A172 (cell line): Measurements from ENCODE around the gene TBC1D2. TPM values are rescaled to one million over a fixed set of nuclear protein-coding genes. Genes with fewer than 3 reads are reported as not detected.

Experiments
- DNase-seq: peaks from one replicate; pipeline ENCODE4 v3.0.0-alpha.2; 2015; ENCODE audit warnings: low spot score
- total RNA-seq: library from RNA; depleted of rRNA; stranded (reverse); fragments of >200 nt; shearing (Covaris generic); gene quantifications from 2 replicates; pipeline ENCODE4 v1.2.3, GENCODE V29; 2014

TBC1D2 gene
- total RNA-seq, 1 experiment from 2014 or later = 87.2 TPM

DNA sequence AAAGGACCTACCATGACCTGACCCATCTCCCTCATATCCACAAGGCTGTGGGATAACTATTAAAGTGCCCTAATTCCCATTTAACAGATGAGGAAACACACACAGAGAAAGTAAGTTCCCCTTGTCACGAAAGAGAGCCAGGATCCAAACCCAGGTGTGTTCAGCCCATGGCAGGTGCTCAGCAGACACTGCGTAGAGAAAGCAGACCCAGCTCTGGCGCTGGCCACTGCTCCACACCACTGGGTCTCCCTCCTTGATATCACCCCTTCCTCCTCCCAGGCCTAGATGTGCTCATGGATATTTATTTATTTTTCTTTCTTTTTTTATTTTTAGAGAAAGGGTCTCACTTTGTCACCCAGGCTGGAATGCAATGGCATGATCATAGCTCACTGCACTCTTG lies 39.1 kb downstream of the TBC1D2 start:
- DNase-seq = no peak

GRCh38 chr9:98215821-98216220 lies 39.6 kb downstream of the TBC1D2 start:
- no peak for DNase-seq

GRCh38 chr9:98215271-98215670 lies 40.2 kb downstream of the TBC1D2 start:
- no peak for DNase-seq

- DNase-seq = no peak
Observed at GRCh38 chr9:98214811-98215210, 40.6 kb downstream of the TBC1D2 start.

- DNase-seq = no peak
Observed at GRCh38 chr9:98211260-98211659, 44.2 kb downstream of the TBC1D2 start.

- DNase-seq = no peak
Observed at GRCh38 chr9:98210435-98210834, 45.0 kb downstream of the TBC1D2 start.

DNA sequence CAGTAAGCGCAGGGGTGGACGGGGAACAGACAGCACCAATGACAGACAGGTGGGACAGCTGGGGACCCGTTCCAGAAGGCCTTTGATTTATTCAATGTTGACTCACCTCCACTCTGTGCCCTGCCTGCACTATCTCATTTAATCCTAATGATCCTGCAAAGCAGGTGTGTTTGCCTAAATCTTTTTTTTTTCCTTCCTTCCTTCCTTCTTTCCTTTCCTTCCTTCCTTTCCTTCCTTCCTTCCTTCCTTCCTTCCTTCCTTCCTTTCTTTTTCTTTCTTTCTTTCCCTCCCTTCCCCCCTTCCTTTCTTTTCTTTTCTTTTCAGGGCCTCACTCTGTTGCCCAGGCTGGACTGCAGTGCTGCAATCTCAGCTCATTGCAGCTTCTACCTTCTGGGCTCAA lies 45.9 kb downstream of the TBC1D2 start:
- no peak for DNase-seq

- DNase-seq = no peak
Observed at GRCh38 chr9:98208635-98209034, 46.8 kb downstream of the TBC1D2 start.

- peak; percentile 19 for DNase-seq
Observed at GRCh38 chr9:98207606-98208005, 47.8 kb downstream of the TBC1D2 start.

DNA sequence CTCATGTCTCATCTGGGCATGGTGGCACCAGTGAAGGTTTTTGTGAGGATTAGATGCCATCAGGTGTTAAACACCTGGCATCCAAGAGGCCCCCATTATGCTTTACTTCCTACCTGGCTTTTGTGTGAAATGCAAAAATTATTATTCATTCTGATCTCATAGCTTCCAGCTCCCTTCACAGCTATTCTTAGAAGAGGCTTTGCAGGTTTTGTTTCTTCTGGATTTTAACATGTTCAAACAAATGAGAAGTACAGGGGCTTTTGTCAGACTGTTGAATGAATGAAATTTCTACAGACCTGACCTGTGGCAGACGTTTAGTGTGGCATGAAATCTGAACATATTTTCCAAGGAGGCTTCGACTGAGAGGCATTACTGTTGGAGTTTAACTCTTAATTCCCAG lies 48.7 kb downstream of the TBC1D2 start:
- DNase-seq = no peak

- DNase-seq = no peak
Observed at GRCh38 chr9:98204692-98205091, 50.8 kb downstream of the TBC1D2 start.

DNA sequence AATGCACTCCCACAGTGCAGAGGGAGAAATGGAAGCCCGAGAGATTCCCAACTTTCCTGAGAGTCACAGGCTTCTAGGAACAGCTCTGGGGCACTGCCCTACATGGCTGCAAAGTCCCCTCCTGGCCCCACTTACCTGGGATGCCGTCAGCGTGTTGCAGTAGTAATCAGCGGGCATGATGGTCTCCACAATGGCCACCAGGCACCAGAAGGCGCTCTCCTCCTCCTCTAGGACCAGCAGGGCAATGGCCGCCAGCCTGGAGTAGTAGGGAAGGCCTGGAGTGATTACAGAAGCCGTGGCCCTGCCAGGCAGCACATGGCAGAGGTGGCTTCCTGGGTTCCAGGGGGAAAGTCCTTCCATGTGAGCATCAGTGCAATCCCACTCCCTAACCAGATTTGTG lies 52.3 kb downstream of the TBC1D2 start:
- DNase-seq = no peak

DNA sequence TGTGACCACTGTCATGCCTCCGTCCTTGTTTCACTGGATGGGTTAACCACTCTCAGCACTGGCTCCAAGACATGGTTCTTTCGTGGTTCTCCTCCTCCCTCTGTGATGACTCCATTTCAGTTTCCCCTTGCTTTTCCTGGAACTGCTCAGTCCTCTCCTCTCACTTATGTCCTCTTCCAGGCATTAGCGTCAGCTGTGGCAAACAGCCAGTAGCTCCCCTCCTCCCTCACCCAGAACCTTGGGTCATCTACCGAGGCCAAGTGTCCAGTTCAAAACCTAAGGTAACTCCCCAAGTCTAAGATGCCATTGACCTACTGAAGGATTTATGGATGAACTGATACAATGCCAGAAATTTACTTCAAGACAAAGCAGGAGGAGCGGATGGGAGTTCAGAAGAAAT lies 53.2 kb downstream of the TBC1D2 start:
- DNase-seq = no peak

DNA sequence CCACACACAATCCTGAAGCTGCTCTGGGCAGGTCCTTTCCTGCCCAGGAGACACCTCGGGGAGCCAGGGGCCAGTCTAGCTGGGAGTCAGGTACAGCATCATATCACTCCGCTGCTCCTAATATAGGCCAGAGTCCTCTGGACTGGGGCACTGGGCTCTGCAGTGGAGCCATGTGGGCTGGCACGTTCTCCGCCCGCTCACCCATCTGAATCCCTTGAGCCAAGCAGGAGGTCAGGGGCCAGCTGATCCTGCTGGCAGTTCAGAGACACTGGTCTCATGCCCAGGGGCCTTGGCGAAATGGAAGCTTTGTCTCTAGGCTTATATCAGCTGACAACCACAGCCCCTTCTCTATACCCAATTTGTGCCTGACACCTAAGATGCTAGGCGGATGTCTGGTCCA lies 53.7 kb downstream of the TBC1D2 start:
- no peak for DNase-seq

DNA sequence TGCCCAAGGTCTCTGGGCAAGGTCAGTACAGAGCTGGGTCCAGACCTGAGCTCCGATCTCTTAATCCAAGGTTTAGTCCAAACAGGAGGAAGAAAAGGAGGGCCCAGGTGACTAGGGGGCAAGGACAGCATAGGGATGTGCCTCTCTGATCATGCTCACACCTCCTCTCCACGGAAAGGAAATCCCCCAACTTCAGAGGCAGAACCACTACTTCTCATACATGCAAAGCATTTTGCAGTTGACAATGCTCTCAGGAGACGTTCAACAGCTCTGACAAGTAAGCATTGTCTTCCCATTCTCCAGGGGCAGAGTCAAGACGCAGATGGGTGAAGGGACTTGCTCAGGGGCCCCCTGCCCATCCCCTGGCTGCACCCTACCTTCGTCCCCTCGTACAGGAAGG lies 54.3 kb downstream of the TBC1D2 start:
- no peak for DNase-seq

DNA sequence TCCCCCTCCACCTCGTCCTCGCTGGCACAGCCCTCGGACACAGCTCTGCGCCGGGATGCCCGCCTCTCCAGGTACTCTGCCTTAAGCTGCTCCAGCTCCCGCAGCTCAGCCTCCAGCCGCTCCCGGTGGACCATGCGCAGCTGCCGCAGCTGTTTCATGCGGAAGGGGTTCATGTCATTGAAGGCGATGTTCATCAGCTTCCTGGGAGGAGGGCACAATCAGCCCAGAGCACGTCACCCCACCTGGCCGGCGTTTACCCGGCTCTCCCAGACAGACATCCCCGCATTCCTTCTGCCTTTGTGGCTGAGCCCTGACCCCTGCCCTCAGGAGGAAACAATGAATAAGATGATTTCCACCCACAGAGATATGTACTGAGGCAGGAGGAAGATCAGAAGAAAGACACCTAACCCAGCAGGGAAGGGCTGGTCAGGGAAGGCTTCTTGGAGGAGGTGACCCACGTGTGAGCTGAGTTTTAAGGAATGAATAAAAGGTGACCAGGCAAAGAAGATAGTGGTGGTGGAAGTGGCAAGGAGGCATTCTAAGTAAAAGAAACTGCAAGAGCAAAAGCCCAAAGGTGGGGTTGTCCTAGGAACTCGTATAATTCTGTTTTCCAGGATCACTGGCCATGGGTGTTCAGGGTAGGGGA lies 55.9 kb downstream of the TBC1D2 start:
- no peak for DNase-seq

DNA sequence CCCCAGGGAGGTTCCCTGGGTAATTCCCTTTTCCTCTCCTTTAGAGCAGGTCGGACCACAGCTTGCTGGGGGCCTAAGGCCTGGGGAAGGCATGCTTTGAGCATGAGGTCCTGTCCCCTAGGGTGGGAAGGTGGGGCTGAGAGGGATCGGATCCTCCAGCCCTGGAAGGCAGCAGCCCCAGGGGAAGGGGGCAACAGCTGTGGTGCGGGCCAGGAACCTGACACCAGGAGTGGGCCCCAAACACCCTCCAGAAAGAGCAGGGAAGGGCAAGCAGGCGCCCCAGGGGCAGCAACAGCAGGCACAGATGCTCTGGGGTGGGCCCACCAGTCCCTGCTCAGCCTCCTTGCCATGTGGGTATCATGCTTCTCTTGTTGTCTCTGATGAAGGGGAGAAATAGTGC lies 59.8 kb downstream of the TBC1D2 start:
- no peak for DNase-seq

- no peak for DNase-seq
Observed at GRCh38 chr9:98193336-98193944, 62.0 kb downstream of the TBC1D2 start.

GRCh38 chr9:98192503-98193335 lies 62.7 kb downstream of the TBC1D2 start, which contains the start of gene CORO2A:
TSS of gene CORO2A (minus strand) at chr9:98192637. CDS start at chr9:98157660, 34,977 bp downstream.
- DNase-seq = peak; percentile 83

- DNase-seq = peak; percentile 24
Observed at GRCh38 chr9:98191671-98192502, 63.6 kb downstream of the TBC1D2 start.

- DNase-seq = no peak
Observed at GRCh38 chr9:98191181-98191608, 64.3 kb downstream of the TBC1D2 start.

DNA sequence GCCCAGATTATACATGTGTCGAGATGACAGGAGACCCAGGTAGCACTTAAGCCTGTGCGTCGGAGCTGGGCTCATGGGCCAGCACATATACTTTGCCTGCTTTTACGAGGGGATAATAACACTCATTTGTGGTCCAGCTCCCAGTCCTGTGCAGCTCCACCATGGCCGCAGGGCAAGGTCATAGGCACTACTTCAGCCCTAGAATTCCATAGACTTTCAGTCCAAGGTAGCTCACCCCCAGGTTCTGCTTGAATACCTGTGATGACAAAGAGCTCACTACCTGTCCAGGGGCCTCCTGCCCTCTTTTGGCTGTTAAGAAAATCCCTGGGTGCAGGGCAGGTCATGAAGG lies 64.7 kb downstream of the TBC1D2 start:
- no peak for DNase-seq
